GM21825 (cell line): ENCODE measurements around the gene HAUS8.
"Not testable (repeated sequence)": the region's sequence is repeated elsewhere in the genome, so short reads cannot be mapped to it uniquely, and the experiment has no call there.

Experiments used
- ATAC-seq: cut with Tn5 transposase; IDR thresholded peaks from one replicate; pipeline ENCODE4 v1.9.1; 2021; ENCODE audit warnings: mild to moderate bottlenecking, moderate library complexity; ENCODE audit not compliant: unreplicated experiment

Gene HAUS8

GRCh38 chr19:17101686-17102628 lies 26.7 kb upstream of the HAUS8 start:
- no peak for ATAC-seq

GRCh38 chr19:17098326-17098725 lies 23.1 kb upstream of the HAUS8 start:
- no peak for ATAC-seq

- no peak for ATAC-seq
Measured at GRCh38 chr19:17097593-17098126, 22.4 kb upstream of the HAUS8 start.

GRCh38 chr19:17095141-17095919 lies 20.1 kb upstream of the HAUS8 start:
- ATAC-seq = no peak

- ATAC-seq = not testable (repeated sequence)
Measured at GRCh38 chr19:17094694-17095093, 19.4 kb upstream of the HAUS8 start.

GRCh38 chr19:17092696-17093095 lies 17.4 kb upstream of the HAUS8 start:
- ATAC-seq = no peak

- ATAC-seq = no peak
Measured at GRCh38 chr19:17091758-17092333, 16.6 kb upstream of the HAUS8 start.

GRCh38 chr19:17090583-17090982 lies 15.3 kb upstream of the HAUS8 start:
- no peak for ATAC-seq

GRCh38 chr19:17088552-17088951 lies 13.3 kb upstream of the HAUS8 start:
- ATAC-seq = no peak

GRCh38 chr19:17086834-17087233 lies 11.6 kb upstream of the HAUS8 start:
- ATAC-seq = no peak

GRCh38 chr19:17086120-17086519 lies 10.9 kb upstream of the HAUS8 start:
- ATAC-seq = no peak

GRCh38 chr19:17081672-17082630 lies 6.7 kb upstream of the HAUS8 start:
- no peak for ATAC-seq

- no peak for ATAC-seq
Measured at GRCh38 chr19:17080440-17080801, 5.2 kb upstream of the HAUS8 start.

- peak; percentile 20 for ATAC-seq
Measured at GRCh38 chr19:17079710-17080439, 4.6 kb upstream of the HAUS8 start.

GRCh38 chr19:17078920-17079709 lies 3.9 kb upstream of the HAUS8 start:
- ATAC-seq = no peak

- no peak for ATAC-seq
Measured at GRCh38 chr19:17078036-17078919, 3.0 kb upstream of the HAUS8 start.

- ATAC-seq = no peak
Measured at GRCh38 chr19:17077447-17078028, 2.3 kb upstream of the HAUS8 start.
